NB4 (cell line): ENCODE measurements around the gene BARHL1.

Experiments
- MYC ChIP-seq: IDR thresholded peaks from 2 replicates; pipeline ENCODE4 v1.6.1; 2011; ENCODE audit warnings: low read depth, low read length
- POLR2A ChIP-seq: IDR thresholded peaks from 2 replicates; pipeline ENCODE4 v1.6.1; 2011; ENCODE audit warnings: mild to moderate bottlenecking; ENCODE audit not compliant: insufficient read length; ENCODE audit errors: extremely low read depth
- TF ChIP-seq, protein P1 (sequence below): IDR thresholded peaks from one replicate; pipeline ENCODE4 v1.5.1; 2012; ENCODE audit warnings: low read depth, low read length
- TF ChIP-seq, protein P2 (sequence below): IDR thresholded peaks from 2 replicates; pipeline ENCODE4 v1.6.1; 2011; ENCODE audit warnings: low read depth, low read length

DNA sequence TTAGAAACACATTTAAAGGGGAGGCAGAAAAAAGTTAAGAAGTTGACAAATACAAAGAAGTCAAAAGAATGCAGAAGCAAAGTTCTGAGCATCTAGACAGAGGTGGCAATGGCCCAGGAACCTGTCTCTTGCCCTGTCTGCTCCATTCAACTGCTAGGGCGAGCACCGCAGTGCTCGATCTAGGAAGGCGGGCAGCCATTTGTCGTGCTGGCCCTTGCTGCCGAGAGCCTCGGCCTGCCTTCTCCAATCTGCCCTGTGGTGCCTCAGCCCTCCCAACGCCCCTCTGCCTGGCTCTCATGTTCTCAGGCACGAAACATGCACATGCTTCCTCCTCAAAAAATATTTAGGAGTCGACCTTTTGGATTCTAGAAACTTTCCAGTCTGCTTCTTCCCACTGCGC is 45.2 kb downstream of the BARHL1 start:
- TF ChIP-seq, protein P1, sequence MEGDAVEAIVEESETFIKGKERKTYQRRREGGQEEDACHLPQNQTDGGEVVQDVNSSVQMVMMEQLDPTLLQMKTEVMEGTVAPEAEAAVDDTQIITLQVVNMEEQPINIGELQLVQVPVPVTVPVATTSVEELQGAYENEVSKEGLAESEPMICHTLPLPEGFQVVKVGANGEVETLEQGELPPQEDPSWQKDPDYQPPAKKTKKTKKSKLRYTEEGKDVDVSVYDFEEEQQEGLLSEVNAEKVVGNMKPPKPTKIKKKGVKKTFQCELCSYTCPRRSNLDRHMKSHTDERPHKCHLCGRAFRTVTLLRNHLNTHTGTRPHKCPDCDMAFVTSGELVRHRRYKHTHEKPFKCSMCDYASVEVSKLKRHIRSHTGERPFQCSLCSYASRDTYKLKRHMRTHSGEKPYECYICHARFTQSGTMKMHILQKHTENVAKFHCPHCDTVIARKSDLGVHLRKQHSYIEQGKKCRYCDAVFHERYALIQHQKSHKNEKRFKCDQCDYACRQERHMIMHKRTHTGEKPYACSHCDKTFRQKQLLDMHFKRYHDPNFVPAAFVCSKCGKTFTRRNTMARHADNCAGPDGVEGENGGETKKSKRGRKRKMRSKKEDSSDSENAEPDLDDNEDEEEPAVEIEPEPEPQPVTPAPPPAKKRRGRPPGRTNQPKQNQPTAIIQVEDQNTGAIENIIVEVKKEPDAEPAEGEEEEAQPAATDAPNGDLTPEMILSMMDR, result no peak
- TF ChIP-seq POLR2A (no peak), MYC (no peak)
- TF ChIP-seq, protein P2, sequence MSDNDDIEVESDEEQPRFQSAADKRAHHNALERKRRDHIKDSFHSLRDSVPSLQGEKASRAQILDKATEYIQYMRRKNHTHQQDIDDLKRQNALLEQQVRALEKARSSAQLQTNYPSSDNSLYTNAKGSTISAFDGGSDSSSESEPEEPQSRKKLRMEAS, result no peak
